Mucosa of descending colon (tissue), 3 donors: ENCODE measurements around the gene CORO1C. TPM values are rescaled to one million over a fixed set of nuclear protein-coding genes. Genes with fewer than 3 reads are reported as not detected.

ENCODE experiments used
- ATAC-seq: fragments of 200-7000 bp; cut with Tn5 transposase; one replicate; pipeline ENCODE4 v1.9.1; 2020; ENCODE audit warnings: mild to moderate bottlenecking, moderate library complexity
- DNase-seq, 3 donors: peaks; one replicate each; pipeline ENCODE4 v3.0.0-alpha.2; 2020
- H3K36me3 ChIP-seq: fragments of 200-600 bp; one replicate; pipeline ENCODE4 v1.8.0; 2021; ENCODE audit warnings: low read depth, mild to moderate bottlenecking
- H3K4me1 ChIP-seq: fragments of 200-600 bp; one replicate; pipeline ENCODE4 v1.8.0; 2021; ENCODE audit warnings: low read depth, mild to moderate bottlenecking
- H3K4me3 ChIP-seq: fragments of 200-600 bp; one replicate; pipeline ENCODE4 v1.8.0; 2021; ENCODE audit warnings: mild to moderate bottlenecking
- H3K9me3 ChIP-seq: fragments of 200-600 bp; one replicate; pipeline ENCODE4 v1.8.0; 2021; ENCODE audit warnings: mild to moderate bottlenecking
- CTCF ChIP-seq: fragments of 200-600 bp; IDR thresholded peaks from one replicate; pipeline ENCODE4 v1.8.0; 2022; ENCODE audit warnings: antibody characterized with exemption, mild to moderate bottlenecking
- intact Hi-C, 2 donors: fragments of 100-400 bp; cut with DNase I in 1 of 2; cut with micrococcal nuclease in 1 of 2; formaldehyde crosslinking; loops; one replicate each; pipeline versions ENCODE4 v1.11.0 to v1.11.1; 2022; cut with DNase I, micrococcal nuclease
- total RNA-seq, 3 donors: library from RNA; stranded (reverse); fragmentation: NEBNext Ultra II Directional in 2 of 3; extraction: Animal tissue kit (Norgen Biotek cat#: 25700) in 2 of 3; gene quantifications; one replicate each; pipeline versions ENCODE4 v1.2.1 to v1.2.4, GENCODE V29; 2021 to 2023
- donor health status: DM: no; HTN: no; CAD: no; lungs with moderate emphysema.
- donor health status: DM: no; HTN: no; CAD: no.
- donor health status: DM: no; HTN: yes; CAD: no.

CORO1C gene
- total RNA-seq, 3 donors from 2014 or later: 80.5 to 328 (median 123) TPM

GRCh38 chr12:108683906-108684556 is 47.3 kb downstream of the CORO1C start:
- no peak overlapping the region for H3K4me3 ChIP-seq
- no peak for TF ChIP-seq CTCF
- no peak for DNase-seq
- no peak for ATAC-seq
- intact Hi-C loops: no loop called here
- H3K4me1 ChIP-seq: peaks cover 3% of the 10 kb centered on the region
- H3K9me3 ChIP-seq: no peaks in the 10 kb centered on the region
- no peaks in the 10 kb centered on the region for H3K36me3 ChIP-seq

GRCh38 chr12:108681317-108681716 is 50.0 kb downstream of the CORO1C start:
- peaks cover 6% of the 10 kb centered on the region for H3K4me1 ChIP-seq
- H3K4me3 ChIP-seq: no peak overlapping the region
- intact Hi-C loops: no loop called here
- no peaks in the 10 kb centered on the region for H3K36me3 ChIP-seq
- TF ChIP-seq CTCF: no peak
- ATAC-seq: no peak
- H3K9me3 ChIP-seq: no peaks in the 10 kb centered on the region
- no peak for DNase-seq

GRCh38 chr12:108679106-108679681 is 52.1 kb downstream of the CORO1C start:
- TF ChIP-seq CTCF: no peak
- ATAC-seq (no peak), DNase-seq (no peak)
- Histone ChIP-seq H3K4me3 (no peak overlapping the region), H3K36me3 (no peaks in the 10 kb centered on the region), H3K4me1 (peaks cover 2% of the 10 kb centered on the region), H3K9me3 (no peaks in the 10 kb centered on the region)
- intact Hi-C loops: no loop called here

- no peak for TF ChIP-seq CTCF
- intact Hi-C loops: no loop called here
- peaks cover 2% of the 10 kb centered on the region for H3K4me1 ChIP-seq
- no peaks in the 10 kb centered on the region for H3K9me3 ChIP-seq
- no peak overlapping the region for H3K4me3 ChIP-seq
- ATAC-seq: no peak
- DNase-seq: no peak
- H3K36me3 ChIP-seq: no peaks in the 10 kb centered on the region
These were observed 53.1 kb downstream of the CORO1C start for GRCh38 chr12:108678104-108678730.

- ATAC-seq: no peak
- intact Hi-C loops: no loop called here
- no peak for DNase-seq
- Histone ChIP-seq H3K4me3 (no peak overlapping the region), H3K36me3 (no peaks in the 10 kb centered on the region), H3K9me3 (no peaks in the 10 kb centered on the region), H3K4me1 (peaks cover 2% of the 10 kb centered on the region)
- no peak for TF ChIP-seq CTCF
These were observed 53.9 kb downstream of the CORO1C start for GRCh38 chr12:108677381-108677780.
